Fibroblast of pulmonary artery (primary cell): ENCODE data around the gene SMYD3.

Experiments
- DNase-seq: peaks from one replicate; pipeline ENCODE4 v3.0.0-alpha.2; 2010; ENCODE audit warnings: low read depth
- H3K4me3 ChIP-seq: replicated peaks from 2 replicates; pipeline ENCODE4 v1.5.1; 2011; ENCODE audit warnings: low read depth, mild to moderate bottlenecking, control low read depth, low read length, moderate library complexity
- CTCF ChIP-seq: IDR thresholded peaks from 2 replicates; pipeline ENCODE4 v1.5.1; 2011; ENCODE audit warnings: mild to moderate bottlenecking, control low read depth, low read length, inconsistent platforms; ENCODE audit errors: missing control alignments

Gene SMYD3

GRCh38 chr1:246110343-246111219 lies 396.5 kb downstream of the SMYD3 start:
- DNase-seq, result peak; percentile 46
- no peak for TF ChIP-seq CTCF
- H3K4me3 ChIP-seq, result no peak overlapping the region

- no peak overlapping the region for H3K4me3 ChIP-seq
- no peak for TF ChIP-seq CTCF
- DNase-seq, result no peak
Observed at GRCh38 chr1:246108278-246108925, 398.7 kb downstream of the SMYD3 start.

GRCh38 chr1:246107516-246108277 lies 399.4 kb downstream of the SMYD3 start:
- H3K4me3 ChIP-seq, result no peak overlapping the region
- DNase-seq, result peak; percentile 30
- no peak for TF ChIP-seq CTCF

- H3K4me3 ChIP-seq, result no peak overlapping the region
- DNase-seq, result no peak
- no peak for TF ChIP-seq CTCF
Observed at GRCh38 chr1:246106342-246106763, 400.7 kb downstream of the SMYD3 start.

GRCh38 chr1:246104927-246105326 lies 402.2 kb downstream of the SMYD3 start:
- no peak overlapping the region for H3K4me3 ChIP-seq
- DNase-seq, result no peak
- no peak for TF ChIP-seq CTCF

GRCh38 chr1:246099570-246099969 lies 407.5 kb downstream of the SMYD3 start:
- DNase-seq, result no peak
- no peak for TF ChIP-seq CTCF
- H3K4me3 ChIP-seq, result no peak overlapping the region
